Hematopoietic multipotent progenitor cell treated with erythropoietin and hydrocortisone succinate and interleukin-3 and kit ligand, for 8 days (in vitro differentiated cells): ENCODE results near the gene CDH23.

Experiments
- DNase-seq: peaks from one replicate; pipeline ENCODE4 v3.0.0-alpha.2; 2015

Gene CDH23

DNA sequence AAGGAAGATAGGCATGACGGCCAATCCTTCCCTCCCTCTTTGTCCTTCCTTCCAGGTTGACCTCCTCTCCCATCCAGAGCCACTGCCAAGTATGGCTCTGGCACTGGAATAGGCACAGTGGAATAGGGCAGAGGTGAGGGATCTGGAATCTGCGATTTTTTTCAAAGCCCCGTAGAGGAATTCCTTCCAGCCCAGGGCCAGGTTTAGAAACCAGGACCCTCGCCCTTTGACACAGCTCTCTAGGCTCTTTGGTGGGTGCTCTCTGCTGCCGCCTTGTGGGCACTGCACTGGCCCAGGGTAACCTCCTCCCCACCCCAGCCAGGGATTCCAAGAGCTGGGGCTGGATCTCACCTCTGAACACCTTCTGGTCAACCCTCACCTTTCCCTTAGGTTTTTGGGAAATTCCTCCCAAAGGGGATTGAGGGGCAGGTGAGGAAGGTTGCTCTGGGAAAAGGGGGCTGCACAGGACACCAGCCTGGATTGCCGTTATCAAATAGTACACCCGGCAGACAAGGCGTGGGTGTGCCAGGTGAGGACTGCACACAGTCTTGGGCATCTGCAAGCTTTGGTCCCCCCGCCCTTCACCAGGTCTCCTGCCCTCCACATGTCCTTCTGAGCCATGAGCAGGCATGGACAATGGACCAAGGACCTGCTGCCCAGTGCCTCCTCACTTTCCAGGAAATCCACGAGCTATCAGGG, 300.1 kb downstream of the CDH23 start:
- DNase-seq = peak; percentile 66

DNA sequence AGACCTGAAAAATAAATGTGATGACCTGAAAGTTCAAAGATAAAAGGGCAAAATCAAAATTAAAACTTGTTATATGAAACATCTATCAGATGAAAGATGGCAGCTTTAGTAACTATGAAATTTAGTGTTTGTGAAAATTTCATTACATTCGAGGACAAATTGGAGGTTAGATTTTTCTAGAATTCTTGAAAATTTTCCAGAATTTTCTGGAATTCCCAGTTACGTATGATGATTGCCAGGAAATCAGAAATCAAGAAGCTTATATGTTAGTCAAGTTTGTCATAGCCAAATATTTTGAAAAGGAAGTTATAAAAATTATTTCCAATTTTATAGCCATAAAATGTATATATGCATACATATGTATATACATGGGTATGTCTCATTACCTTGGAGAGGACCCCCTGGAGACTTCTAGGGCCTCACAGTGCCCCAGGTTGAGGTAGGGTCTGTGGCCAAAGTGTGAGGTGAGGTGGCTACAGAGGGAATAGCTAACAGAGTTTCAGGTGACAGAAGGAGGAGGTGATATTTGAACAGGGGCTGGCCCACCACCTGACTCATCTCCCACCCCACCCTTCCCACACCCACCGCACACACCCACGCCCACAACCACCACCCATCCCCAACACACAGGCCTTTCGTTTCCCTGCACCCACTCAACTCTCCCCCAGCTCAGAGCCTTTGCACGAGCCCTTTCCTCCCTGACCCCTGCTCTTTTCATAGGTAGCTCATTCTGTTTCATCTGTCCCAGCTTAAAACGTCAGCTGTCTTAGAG, 301.4 kb downstream of the CDH23 start:
- DNase-seq = no peak

DNA sequence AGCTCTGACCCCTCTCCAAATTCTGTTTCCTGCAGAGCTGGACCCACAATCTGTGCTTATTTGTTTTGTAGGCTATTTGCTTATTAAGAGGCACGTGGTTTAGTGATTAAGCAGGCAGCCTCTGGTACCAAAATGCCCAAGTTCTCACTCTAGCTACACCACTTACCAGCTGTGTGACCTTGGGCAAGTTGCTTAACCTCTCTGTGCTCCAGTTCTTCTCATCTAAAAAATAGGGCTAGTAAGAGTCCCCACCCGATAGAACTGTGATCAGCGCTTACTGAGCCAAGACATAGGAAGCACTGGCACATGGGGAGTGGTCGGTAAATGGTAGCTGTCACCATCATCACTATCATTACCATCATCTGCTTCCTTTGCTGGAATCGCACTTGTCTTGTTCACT, 302.0 kb downstream of the CDH23 start:
- no peak for DNase-seq

GRCh38 chr10:71700731-71701368, 304.1 kb downstream of the CDH23 start:
- no peak for DNase-seq

DNA sequence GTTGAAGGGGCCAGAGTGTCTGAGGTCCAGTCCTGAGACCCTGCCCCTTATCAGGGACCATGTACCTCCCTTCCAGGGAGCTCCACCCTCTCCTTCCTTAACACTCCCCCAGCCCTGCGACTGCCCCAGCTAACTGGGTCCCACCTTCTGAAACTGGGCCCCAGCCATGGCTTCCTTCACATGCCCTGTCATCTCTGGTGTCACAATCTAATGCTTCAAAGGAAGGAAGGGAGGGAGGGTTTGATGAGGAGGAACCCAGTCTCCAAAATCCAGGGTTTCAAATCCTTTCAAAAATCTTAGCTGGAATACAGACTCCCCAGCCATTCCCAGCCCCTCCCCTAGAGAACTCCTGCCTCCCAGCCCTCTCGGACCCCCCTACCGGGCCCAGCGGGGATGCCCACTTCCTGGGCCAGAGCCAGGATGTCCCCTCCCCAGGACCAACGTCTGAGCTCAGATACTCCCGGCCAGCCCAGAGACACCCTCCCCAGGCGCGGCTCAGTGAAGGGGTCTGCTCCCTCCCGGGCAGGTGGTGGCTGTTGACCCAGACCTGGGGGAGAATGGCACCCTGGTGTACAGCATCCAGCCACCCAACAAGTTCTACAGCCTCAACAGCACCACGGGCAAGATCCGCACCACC, 304.9 kb downstream of the CDH23 start:
- no peak for DNase-seq

- DNase-seq = no peak
Observed at GRCh38 chr10:71703577-71703976, 306.9 kb downstream of the CDH23 start.

GRCh38 chr10:71704816-71705215, 308.1 kb downstream of the CDH23 start:
- no peak for DNase-seq

GRCh38 chr10:71705582-71705981, 308.9 kb downstream of the CDH23 start:
- no peak for DNase-seq

DNA sequence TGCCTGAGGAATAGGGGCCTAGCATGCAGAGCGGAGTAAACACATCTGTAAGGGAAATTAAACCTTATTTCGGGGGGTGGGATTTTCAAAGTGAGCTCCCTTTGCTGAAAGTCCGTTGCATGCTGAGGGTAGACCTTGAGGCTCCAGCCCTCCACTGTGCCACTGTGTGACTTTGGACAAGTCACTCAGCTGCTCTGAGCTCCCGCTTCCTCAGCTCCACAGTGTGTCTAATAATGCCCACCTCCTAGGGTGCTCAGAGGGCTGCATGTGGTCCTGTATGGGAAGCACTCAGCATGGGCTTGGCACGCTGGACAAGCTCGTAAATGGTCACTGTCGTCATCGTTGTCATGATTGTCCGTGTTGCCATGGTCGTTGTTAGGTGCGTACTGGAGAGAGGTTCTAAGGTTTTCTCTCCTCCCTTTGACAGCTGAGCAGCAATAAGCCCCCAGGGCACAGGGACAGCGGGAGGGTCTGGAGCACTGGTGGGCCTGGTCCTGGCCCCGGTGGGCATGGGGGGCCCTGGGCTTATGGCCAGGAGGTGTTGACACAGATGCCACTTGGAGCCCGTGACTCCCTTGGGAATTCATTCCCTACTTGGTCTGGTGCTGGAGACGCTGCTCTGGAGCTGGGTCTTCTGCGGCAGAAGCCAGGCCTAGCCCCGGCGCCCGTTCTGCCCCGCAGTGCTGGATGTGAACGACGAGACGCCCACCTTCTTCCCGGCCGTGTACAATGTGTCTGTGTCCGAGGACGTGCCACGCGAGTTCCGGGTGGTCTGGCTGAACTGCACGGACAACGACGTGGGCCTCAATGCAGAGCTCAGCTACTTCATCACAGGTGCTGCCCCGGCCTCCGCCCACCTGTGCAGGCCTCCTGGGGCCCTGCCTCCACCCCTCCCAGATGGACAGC, 309.7 kb downstream of the CDH23 start:
- no peak for DNase-seq

GRCh38 chr10:71707240-71707789, 310.6 kb downstream of the CDH23 start:
- DNase-seq = no peak

DNA sequence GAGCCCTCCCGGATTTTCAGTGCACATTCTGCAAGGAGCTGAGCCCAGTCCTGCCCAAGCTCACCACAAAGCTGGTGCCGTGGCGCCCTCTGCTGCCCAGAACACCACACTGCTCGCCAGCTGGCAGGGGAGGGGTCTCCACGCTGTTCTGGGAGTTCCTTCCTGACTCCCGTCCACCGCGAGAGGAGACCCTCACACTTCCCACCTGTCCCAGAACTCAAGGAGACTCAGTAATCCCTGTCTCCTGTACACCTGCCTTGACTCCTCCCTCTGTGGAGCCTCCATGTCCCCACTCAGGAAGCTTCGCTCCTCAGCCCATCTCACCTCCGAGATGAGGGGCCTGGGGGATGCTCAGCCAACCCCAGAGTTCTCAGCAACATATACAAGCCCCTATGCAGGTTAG, 311.6 kb downstream of the CDH23 start:
- peak; percentile 46 for DNase-seq

GRCh38 chr10:71708897-71709882, 312.5 kb downstream of the CDH23 start:
- no peak for DNase-seq

DNA sequence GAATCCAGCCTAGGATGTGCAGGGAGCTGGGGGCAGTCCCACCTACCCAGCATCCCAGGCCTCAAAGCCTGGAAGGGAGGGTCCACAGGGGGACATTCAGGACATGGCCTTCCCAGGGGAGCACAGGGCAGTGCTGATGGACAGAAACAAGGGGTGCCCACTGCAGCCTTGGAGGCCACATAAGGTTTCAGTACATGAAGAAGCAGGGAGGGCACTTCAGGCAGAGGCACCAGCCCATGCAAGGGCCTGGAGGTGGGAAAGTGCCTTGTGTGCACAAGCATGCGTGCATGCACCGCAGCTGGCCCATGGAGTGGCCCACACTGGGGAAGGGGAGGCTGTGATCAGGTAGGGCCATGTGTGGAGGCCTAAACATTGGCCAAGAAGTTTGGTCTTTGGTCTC, 313.8 kb downstream of the CDH23 start:
- no peak for DNase-seq

DNA sequence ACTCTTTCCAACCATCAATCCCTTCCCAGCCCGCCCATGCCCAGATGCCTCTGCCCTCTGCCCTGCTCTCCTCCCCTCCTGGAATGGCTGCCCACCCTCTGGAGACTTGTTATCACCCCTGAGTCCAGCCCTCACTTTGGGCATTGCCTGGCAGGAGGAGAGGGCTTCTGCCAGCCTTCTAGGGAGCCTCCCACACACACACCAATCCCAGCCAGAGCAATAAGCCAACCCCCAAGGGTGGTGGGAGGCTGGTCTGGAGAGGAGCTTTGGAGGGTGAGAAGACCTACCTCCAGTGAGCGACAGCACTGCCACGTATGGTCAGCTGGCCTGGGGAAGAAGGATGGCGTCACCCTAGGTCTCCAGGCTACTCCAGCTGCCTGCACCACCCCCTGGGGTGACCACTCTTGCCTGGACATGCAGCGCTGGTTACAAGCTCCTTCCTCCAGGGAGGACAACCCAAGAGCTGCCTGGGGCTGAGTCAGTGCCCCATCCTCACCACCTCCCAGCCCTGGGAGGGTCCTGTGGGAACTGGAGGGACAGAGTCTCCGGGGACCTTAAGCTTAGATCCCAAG, 314.4 kb downstream of the CDH23 start:
- DNase-seq = no peak

DNA sequence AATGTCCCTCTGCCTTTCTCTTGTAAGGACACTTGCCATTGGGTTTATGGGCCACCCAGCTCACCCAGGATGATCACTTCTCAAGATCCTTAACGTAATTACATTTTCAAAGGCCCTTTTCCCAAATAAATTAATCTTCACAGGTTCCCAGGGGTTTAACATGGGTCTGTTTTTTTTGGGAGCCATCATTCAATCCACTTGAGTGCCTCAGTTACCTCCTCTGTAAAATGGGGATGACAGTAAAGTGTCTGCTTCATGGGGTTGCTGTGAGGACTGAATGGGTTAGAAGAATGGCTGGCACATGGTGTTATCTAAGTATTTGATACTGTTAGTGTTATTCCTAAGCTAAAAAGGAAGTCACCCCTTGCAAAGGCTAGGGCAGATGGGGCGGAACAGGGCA, 315.4 kb downstream of the CDH23 start:
- DNase-seq = no peak

DNA sequence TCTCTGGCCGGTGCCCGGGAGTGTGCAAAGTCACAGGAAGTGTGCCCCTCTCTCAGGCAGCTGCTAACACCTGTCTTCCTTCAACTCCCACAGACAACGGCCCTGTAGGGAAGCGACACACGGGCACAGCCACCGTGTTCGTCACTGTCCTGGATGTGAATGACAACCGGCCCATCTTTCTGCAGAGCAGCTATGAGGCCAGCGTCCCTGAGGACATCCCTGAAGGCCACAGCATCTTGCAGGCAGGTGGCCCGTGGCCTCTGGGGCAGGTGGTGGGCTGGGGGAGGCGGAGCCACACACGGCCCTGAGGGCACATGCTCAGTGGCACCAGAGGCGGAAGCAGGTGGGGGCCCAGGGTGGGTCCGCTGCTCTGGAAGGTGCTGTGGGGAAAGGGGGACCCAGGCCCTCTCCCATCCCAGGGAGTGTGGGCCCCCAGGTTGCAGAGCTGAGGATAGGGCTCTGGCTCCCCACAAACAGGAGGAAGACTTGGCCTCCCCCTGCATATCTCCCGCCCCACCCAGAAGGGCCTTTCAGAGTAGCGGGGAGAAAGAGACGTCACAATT, 315.9 kb downstream of the CDH23 start:
- peak; percentile 53 for DNase-seq

DNA sequence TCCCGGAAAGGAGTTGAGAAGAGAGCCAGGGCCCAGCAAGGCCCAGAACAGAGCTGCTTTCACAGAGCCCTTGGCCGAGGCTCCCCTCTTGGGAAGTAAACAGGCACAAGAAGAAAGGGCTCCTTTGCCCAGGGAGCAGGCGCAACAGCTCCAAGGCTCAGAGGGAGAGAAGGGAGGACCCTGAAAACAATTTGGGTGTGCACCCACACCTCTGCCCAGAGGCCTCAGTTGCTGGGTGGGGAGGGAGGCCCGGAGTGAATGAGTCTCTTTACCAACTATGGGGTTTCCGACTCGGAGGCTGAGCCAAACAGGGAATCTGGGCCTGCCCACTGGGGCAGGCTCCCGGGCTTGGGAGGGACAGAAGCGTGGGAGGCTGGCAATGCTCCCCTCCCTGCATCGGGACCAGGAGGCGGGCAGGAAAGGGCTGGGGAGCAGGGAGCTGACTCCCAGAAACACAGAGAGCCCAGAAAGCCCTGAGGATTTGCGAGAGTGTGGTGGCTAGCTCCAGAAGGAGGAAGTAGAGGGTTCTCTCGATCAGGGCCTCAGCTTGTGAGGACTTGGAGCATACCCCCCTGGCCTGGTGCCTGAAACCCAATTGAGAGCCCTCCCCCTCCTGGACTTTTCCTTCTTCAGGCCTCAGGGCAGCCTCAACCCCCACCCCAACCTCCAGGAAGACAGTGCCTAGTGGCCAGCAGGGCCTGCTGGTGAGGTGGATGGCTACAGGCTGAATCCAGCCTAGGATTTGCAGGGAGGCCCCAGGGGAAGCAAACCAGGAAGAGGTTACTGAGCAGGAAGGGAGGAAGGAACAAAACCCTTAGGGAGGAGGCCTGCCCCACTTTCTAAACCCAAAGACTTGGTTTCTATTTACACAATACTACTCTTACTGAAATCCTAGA, 316.7 kb downstream of the CDH23 start:
- DNase-seq = no peak

DNA sequence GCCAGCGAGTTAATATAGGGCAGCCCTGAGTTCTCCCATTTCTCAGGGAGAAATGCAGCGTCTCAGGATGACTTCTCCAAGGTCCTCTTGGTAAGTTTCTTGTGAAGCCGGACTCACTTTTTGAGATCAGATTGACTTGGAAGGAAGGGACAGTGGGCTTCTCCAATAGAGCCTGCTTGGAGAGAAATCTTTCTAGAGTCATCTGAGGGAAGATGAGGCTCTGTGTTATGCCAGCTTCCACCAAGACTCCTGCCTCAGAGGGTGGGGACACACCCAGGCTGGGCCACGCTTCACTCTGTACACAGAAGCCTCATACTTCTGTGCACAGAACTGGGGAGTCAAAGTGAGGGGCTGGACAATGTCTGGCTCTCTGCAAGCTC, 317.3 kb downstream of the CDH23 start:
- DNase-seq = peak; percentile 19

DNA sequence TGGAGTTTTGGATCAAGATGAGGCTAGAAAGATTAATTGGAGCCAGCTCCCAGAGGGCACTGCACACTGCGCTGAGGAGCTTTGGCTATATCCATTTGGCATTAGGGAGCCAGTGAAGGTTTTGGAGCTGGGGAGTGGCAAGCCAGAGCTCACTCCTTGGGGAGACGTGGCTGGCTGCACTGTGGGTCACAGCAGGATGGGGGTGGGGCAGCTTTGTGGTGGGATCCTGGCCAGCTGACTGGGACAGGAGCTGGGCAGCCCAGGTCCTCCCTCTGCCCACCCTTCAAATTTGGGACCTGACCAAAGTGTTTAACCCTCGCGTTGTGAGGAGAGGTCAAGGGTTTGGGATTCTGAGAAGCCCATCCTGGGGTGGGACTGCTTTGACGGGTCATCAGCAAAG, 317.9 kb downstream of the CDH23 start:
- no peak for DNase-seq
